IPS DF 6.9 (cell line): ENCODE measurements around the gene CMTM3.
"Not testable (repeated sequence)": the region's sequence is repeated elsewhere in the genome, so short reads cannot be mapped to it uniquely, and the experiment has no call there.

Source experiments
- DNase-seq: peaks from one replicate; pipeline ENCODE4 v3.0.0-alpha.2; 2013; ENCODE audit warnings: low read depth, low spot score
- H3K27ac ChIP-seq: one replicate; pipeline ENCODE4 v1.5.1; 2013; ENCODE audit warnings: low read length, control low read depth
- H3K27me3 ChIP-seq: 2 replicates; pipeline ENCODE4 v1.6.1; 2013; ENCODE audit warnings: mild to moderate bottlenecking, low read length; ENCODE audit not compliant: control insufficient read depth, insufficient read depth
- H3K36me3 ChIP-seq: 2 replicates; pipeline ENCODE4 v1.6.1; 2013; ENCODE audit warnings: low read length; ENCODE audit not compliant: control insufficient read depth, insufficient read depth
- H3K4me1 ChIP-seq: 2 replicates; pipeline ENCODE4 v1.6.1; 2013; ENCODE audit warnings: low read length; ENCODE audit not compliant: control insufficient read depth, insufficient read depth
- H3K4me3 ChIP-seq: 2 replicates; pipeline ENCODE4 v1.5.1; 2013; ENCODE audit warnings: mild to moderate bottlenecking, low read length
- H3K9me3 ChIP-seq: 2 replicates; pipeline ENCODE4 v1.6.1; 2013; ENCODE audit warnings: low read length, inconsistent platforms; ENCODE audit not compliant: control insufficient read depth, insufficient read depth
- WGBS: extraction: QIAGEN DNeasy Blood & Tissue Kit; methylation state at CpG from one replicate; pipeline ENCODE4 v1.1.7; 2013; ENCODE audit warnings: mixed read lengths, missing lambda C conversion rate; ENCODE audit not compliant: insufficient read length, insufficient coverage; 5-methylcytosine and 5-hydroxymethylcytosine counted together

Gene CMTM3

GRCh38 chr16:66610111-66610820 lies 5.8 kb downstream of the CMTM3 start:
- DNase-seq, result no peak
- no peaks in the 10 kb centered on the region for H3K27me3 ChIP-seq
- H3K9me3 ChIP-seq, result no peaks in the 10 kb centered on the region
- H3K4me3 ChIP-seq, result no peak overlapping the region
- WGBS, result no CpG with 5 or more reads among the region's 14 CpGs
- peaks cover 20% of the 10 kb centered on the region; the same call in 1 of the 2 replicates for H3K36me3 ChIP-seq
- H3K4me1 ChIP-seq, result peaks cover 6% of the 10 kb centered on the region
- H3K27ac ChIP-seq, result no peak overlapping the region

- H3K4me1 ChIP-seq, H3K9me3 ChIP-seq, H3K27ac ChIP-seq, DNase-seq, H3K27me3 ChIP-seq, H3K4me3 ChIP-seq: not testable (repeated sequence)
- peaks cover 20% of the 10 kb centered on the region; the same call in 1 of the 2 replicates for H3K36me3 ChIP-seq
- no CpG with 5 or more reads among the region's 8 CpGs for WGBS
Observed at GRCh38 chr16:66611911-66612310, 7.4 kb downstream of the CMTM3 start.

- H3K9me3 ChIP-seq, result no peaks in the 10 kb centered on the region
- peaks cover 6% of the 10 kb centered on the region for H3K4me1 ChIP-seq
- H3K27ac ChIP-seq, result no peak overlapping the region
- WGBS, result no CpG with 5 or more reads among the region's 14 CpGs
- no peak overlapping the region for H3K4me3 ChIP-seq
- no peaks in the 10 kb centered on the region for H3K27me3 ChIP-seq
- no peak for DNase-seq
- peaks cover 20% of the 10 kb centered on the region; the same call in 1 of the 2 replicates for H3K36me3 ChIP-seq
Observed at GRCh38 chr16:66612422-66612821, 7.9 kb downstream of the CMTM3 start.

DNA sequence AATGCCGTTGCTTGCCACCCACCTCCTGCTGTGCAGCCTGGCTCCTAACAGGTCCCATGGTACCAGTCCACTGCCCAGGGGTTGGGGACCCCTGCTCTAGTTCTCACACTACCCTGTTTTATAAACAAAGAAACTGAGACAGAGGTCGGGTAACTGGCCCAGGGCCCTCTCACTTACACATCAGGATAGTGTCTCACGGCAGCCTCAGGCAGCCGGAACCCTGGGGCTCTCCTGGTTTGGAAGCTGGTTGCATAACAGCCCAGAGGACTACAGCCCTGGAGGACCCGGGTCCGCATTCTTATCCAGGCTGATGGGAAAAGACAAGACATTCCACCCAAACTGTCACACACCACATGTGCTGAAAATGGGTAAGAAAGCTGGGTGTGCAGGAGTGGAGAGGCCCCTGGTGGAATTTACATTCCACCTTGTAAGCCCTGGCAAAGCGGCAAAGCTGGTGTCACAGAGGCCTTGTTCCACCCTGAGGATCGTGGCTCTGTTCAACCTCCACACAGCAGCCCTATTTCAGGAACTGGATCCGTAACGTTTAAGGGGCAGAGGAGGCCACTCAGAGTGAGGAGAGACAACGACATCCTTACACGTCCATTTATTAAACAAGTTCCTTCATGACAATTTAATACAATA lies 9.8 kb downstream of the CMTM3 start:
- no peaks in the 10 kb centered on the region for H3K9me3 ChIP-seq
- H3K4me1 ChIP-seq, result peaks cover 7% of the 10 kb centered on the region
- no peak overlapping the region for H3K4me3 ChIP-seq
- no peaks in the 10 kb centered on the region for H3K27me3 ChIP-seq
- no peak for DNase-seq
- H3K36me3 ChIP-seq, result peaks cover 17% of the 10 kb centered on the region; the same call in 1 of the 2 replicates
- no peak overlapping the region for H3K27ac ChIP-seq
- WGBS, result no CpG with 5 or more reads among the region's 12 CpGs

DNA sequence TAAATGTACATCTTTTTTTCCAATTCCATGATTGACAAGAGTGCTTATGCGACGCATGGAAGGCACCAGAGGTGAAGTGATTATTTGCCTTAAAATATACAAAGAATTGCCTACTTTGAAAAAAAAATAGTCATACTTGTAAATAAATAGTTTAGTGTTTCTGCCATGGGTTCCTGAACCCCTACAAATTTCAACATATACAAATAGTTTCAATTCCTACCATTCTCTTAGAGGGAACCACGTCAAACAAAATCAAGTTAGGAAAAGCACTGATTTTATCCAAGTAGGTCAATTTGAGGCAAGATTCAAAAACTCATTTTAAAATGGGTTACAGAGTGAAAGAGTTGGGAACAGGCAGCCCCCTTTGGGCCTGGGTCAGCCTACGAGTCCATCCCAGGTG lies 11.7 kb downstream of the CMTM3 start:
- Histone ChIP-seq H3K4me1 (peaks cover 7% of the 10 kb centered on the region), H3K36me3 (0 out of 2 replicates have a peak, but pooled peaks cover 7% of the 10 kb centered on the region), H3K9me3 (no peaks in the 10 kb centered on the region), H3K27me3 (no peaks in the 10 kb centered on the region), H3K4me3 (no peak overlapping the region), H3K27ac (no peak overlapping the region)
- no CpG with 5 or more reads among the region's 4 CpGs for WGBS
- DNase-seq, result no peak

- peaks cover 7% of the 10 kb centered on the region for H3K4me1 ChIP-seq
Observed at GRCh38 chr16:66616592-66616991, 12.1 kb downstream of the CMTM3 start.

GRCh38 chr16:66617010-66617434 lies 12.5 kb downstream of the CMTM3 start:
- WGBS, result no CpG with 5 or more reads among the region's 2 CpGs
- no peaks in the 10 kb centered on the region for H3K9me3 ChIP-seq
- H3K27ac ChIP-seq, result no peak overlapping the region
- H3K36me3 ChIP-seq, result 0 out of 2 replicates have a peak, but pooled peaks cover 5% of the 10 kb centered on the region
- H3K27me3 ChIP-seq, result no peaks in the 10 kb centered on the region
- no peak for DNase-seq
- H3K4me3 ChIP-seq, result no peak overlapping the region
- H3K4me1 ChIP-seq, result peaks cover 7% of the 10 kb centered on the region

More at GRCh38 chr16:66616592-66616991, 12.1 kb downstream of the CMTM3 start:
- no peak for DNase-seq
- no CpG with 5 or more reads among the region's 9 CpGs for WGBS
- Histone ChIP-seq H3K27ac (no peak overlapping the region), H3K4me3 (no peak overlapping the region), H3K27me3 (no peaks in the 10 kb centered on the region), H3K9me3 (no peaks in the 10 kb centered on the region), H3K36me3 (0 out of 2 replicates have a peak, but pooled peaks cover 5% of the 10 kb centered on the region)

DNA sequence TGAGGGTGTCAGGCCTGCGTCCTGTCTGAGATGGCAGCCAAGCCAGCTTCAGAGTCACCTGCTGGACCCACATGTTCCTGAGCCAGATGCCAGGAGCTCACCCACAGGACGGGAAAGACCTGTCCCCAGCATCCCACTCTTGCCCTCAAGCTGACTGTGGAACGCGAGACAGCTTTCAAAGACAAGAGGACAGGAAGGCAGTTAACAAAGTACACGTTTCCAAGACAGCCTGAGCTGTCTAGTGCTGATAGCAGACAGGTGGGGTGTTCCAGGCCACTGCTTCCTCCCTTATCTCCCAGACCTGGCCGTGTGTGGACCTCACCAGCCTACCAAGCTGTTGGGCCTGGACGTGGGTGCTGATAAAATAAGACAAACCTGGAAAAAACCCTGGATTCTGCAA lies 13.2 kb downstream of the CMTM3 start:
- WGBS, result no CpG with 5 or more reads among the region's 7 CpGs
- no peak overlapping the region for H3K27ac ChIP-seq
- no peaks in the 10 kb centered on the region for H3K27me3 ChIP-seq
- H3K36me3 ChIP-seq, result 0 out of 2 replicates have a peak, but pooled peaks cover 3% of the 10 kb centered on the region
- H3K4me1 ChIP-seq, result peaks cover 7% of the 10 kb centered on the region
- no peak overlapping the region for H3K4me3 ChIP-seq
- no peaks in the 10 kb centered on the region for H3K9me3 ChIP-seq
- DNase-seq, result no peak

- Histone ChIP-seq H3K4me3 (no peak overlapping the region), H3K36me3 (no peaks in the 10 kb centered on the region), H3K27me3 (no peaks in the 10 kb centered on the region), H3K9me3 (no peaks in the 10 kb centered on the region), H3K27ac (no peak overlapping the region), H3K4me1 (peaks cover 7% of the 10 kb centered on the region)
- no CpG with 5 or more reads among the region's 10 CpGs for WGBS
- no peak for DNase-seq
Observed at GRCh38 chr16:66618588-66619375, 14.3 kb downstream of the CMTM3 start.
